ENCODE data around the gene TMPRSS11F.

The TMPRSS11F gene

DNA sequence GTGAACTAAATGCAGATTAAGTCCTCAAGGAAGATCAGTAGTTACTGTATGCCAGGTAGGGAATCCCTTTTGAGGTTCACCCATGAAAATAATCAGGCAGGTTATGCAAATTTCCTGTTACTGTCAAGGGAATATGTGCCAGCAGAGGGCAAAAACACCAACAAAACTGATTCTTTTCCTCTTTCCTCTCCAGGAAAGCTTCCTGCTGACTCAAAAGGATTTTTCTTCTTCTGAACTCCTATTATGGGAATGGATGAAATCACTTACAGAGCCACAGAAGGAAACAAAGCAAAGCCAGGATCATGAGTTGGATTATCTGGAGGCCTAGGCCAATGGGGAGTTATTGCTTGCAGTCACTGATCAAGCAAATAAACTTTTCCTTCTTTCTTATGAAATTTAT is 49.7 kb downstream of the TMPRSS11F start:
- no peak for DNase-seq (ENCODE audit: low spot score)
- TF ChIP-seq, protein P1, sequence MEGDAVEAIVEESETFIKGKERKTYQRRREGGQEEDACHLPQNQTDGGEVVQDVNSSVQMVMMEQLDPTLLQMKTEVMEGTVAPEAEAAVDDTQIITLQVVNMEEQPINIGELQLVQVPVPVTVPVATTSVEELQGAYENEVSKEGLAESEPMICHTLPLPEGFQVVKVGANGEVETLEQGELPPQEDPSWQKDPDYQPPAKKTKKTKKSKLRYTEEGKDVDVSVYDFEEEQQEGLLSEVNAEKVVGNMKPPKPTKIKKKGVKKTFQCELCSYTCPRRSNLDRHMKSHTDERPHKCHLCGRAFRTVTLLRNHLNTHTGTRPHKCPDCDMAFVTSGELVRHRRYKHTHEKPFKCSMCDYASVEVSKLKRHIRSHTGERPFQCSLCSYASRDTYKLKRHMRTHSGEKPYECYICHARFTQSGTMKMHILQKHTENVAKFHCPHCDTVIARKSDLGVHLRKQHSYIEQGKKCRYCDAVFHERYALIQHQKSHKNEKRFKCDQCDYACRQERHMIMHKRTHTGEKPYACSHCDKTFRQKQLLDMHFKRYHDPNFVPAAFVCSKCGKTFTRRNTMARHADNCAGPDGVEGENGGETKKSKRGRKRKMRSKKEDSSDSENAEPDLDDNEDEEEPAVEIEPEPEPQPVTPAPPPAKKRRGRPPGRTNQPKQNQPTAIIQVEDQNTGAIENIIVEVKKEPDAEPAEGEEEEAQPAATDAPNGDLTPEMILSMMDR (IDR thresholded peaks at IDR 0.05): no peak
- no peak overlapping the region for H3K4me3 ChIP-seq
- no peak overlapping the region for H3K27ac ChIP-seq

DNA sequence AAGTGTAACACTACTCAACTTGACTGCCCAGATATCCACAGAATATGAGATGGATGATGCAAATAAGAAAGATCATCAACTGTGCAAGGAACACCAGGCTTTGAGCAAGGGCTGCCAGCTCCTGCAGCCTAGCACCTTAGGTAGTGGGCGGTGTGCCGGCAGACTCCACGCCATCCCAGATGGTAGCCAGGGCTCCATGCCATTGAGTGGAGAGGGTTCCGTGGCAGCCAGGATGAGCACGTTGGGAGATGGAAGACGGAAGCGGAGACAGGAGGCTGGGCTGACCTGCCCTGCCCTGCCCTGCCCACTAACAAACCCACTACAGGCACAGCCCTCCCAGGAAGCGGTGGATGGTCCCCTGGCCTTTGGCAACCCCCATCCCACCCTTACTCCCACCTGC is 51.9 kb downstream of the TMPRSS11F start:
- H3K4me3 ChIP-seq: no peak overlapping the region
- DNase-seq (ENCODE audit: low spot score): no peak

DNA sequence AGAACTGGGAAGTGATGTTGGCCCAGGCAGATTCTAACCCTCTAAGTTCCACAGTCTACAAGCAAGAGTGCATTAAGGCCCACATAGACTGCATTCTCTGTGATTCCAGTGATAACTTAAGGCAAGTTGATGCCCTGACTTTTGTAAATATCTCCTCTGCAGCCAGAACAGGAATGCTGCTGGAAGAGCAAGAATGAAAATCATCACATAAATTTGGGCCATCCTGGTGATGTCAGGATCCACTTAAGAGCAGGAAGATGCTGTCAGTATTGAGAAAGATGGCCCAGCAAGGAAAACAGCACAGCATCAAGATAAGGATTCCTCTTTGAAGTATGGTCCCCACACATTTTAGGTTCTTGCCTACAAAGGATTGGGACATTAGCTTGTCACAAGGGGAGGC is 52.4 kb downstream of the TMPRSS11F start:
- Histone ChIP-seq H3K4me3 (no peak overlapping the region), H3K27ac (no peak overlapping the region)
- TF ChIP-seq, protein P1 (IDR thresholded peaks at IDR 0.05): no peak
- no peak for DNase-seq (ENCODE audit: low spot score)

More for the DNA sequence above, 51.9 kb downstream of the TMPRSS11F start:
- no peak overlapping the region for H3K27ac ChIP-seq
- TF ChIP-seq, protein P1 (IDR thresholded peaks at IDR 0.05): no peak

DNA sequence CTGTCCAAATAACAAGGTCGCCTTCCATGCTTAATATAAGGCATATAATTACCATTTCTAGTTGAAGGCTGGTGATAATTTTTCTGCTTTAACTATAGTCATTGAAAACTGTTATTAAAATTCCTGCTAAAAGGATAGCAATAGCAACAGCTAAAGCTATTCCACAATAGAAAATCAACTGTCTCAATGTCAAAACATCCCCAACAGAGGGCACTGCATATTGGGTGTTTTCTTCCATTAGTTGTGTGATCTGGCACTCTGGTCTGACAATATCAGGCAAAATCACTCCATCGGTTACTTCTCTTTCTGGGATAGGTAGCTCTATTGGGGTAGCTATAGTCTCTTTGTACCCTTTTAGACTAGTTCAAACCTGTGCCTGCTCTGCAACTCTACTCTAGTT is 53.5 kb downstream of the TMPRSS11F start:
- Histone ChIP-seq H3K27ac (no peak overlapping the region), H3K4me3 (no peak overlapping the region)
- DNase-seq (ENCODE audit: low spot score): no peak
- TF ChIP-seq, protein P1 (IDR thresholded peaks at IDR 0.05): no peak

DNA sequence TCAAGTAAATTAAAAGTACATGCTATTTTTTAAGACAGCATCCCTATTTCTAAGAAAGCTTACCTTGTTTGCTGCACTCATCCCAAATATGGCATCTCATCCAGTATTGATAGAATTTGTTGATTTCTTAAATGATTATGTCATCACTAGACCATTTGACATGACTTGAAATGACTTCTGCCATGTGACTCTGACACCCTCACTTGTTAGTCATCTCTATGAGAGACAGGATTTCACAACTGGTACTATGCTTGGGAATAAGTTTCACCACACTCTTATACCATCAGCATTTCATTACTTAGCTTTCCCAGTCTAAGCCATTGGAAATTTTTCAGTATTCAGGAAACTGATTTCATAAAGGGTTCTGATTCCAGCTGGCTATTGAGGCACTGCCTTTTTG is 55.3 kb downstream of the TMPRSS11F start:
- DNase-seq (ENCODE audit: low spot score): no peak
- TF ChIP-seq, protein P1 (IDR thresholded peaks at IDR 0.05): no peak
- Histone ChIP-seq H3K4me3 (no peak overlapping the region), H3K27ac (no peak overlapping the region)

DNA sequence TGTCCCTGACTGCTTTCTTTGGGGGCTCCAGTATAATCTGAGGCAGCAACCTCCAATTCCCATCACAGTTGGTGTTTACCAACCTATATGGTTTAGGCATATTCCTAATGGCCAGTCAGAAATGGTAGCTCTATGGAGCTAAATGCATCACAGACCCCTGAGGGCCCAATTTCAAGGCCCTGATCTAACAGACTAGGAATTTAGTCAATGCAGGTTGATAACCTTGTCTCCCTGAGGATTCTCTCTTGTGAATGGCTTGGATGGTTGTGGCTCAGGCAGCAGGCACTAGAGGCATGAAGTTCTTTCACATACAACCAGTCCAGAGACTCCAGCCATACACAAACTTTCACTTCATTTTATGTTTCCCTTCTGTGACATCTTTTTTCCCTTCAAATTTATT is 59.4 kb downstream of the TMPRSS11F start:
- Histone ChIP-seq H3K27ac (no peak overlapping the region), H3K4me3 (no peak overlapping the region)
- no peak for DNase-seq (ENCODE audit: low spot score)
- TF ChIP-seq, protein P1 (IDR thresholded peaks at IDR 0.05): no peak

DNA sequence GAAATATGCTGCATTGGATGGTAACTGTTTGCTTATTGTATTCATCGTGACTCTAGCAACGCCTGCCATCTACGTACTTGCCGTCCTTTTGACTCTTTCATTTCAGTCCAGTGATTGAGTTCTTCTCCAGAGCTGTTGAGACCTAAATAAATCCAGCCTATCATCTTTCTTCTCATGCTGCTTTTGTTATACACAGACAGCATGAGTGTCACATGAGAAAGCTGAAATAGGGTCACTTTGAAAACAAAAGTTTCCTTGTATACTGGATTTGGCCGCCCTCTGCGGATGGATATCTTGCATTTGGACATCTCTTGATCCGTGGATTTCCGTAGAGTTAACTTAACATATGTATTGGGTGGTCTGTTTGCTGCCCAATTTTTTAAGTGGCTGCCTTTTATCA is 67.2 kb downstream of the TMPRSS11F start:
- Histone ChIP-seq H3K27ac (no peak overlapping the region), H3K4me3 (no peak overlapping the region)
- TF ChIP-seq, protein P1 (IDR thresholded peaks at IDR 0.05): no peak
- DNase-seq (ENCODE audit: low spot score): no peak

Measured in coronary artery (tissue), 2 donors.